NCI-H1436 (cell line): ENCODE results near the gene EXT2.

Experiments used
- DNase-seq: peaks from one replicate; lab custom pipeline; 2025; lab: John Stamatoyannopoulos, UW

EXT2 gene

GRCh38 chr11:44133335-44133946 lies 38.0 kb downstream of the EXT2 start:
- DNase-seq, result no peak

- DNase-seq, result no peak
Observed at GRCh38 chr11:44134625-44135024, 39.1 kb downstream of the EXT2 start.

- DNase-seq, result no peak
Observed at GRCh38 chr11:44136176-44136945, 40.9 kb downstream of the EXT2 start.

GRCh38 chr11:44137057-44137456 lies 41.6 kb downstream of the EXT2 start:
- DNase-seq, result no peak

GRCh38 chr11:44138286-44138685 lies 42.8 kb downstream of the EXT2 start:
- DNase-seq, result no peak

- no peak for DNase-seq
Observed at GRCh38 chr11:44138980-44139379, 43.5 kb downstream of the EXT2 start.

GRCh38 chr11:44139565-44140330 lies 44.3 kb downstream of the EXT2 start:
- DNase-seq, result no peak

GRCh38 chr11:44140372-44140771 lies 44.9 kb downstream of the EXT2 start:
- DNase-seq, result no peak

- no peak for DNase-seq
Observed at GRCh38 chr11:44140805-44141204, 45.3 kb downstream of the EXT2 start.

- no peak for DNase-seq
Observed at GRCh38 chr11:44143987-44144909, 48.8 kb downstream of the EXT2 start.

- DNase-seq, result no peak
Observed at GRCh38 chr11:44145011-44145775, 49.7 kb downstream of the EXT2 start.

- DNase-seq, result no peak
Observed at GRCh38 chr11:44146931-44147330, 51.5 kb downstream of the EXT2 start.

GRCh38 chr11:44147751-44148150 lies 52.3 kb downstream of the EXT2 start:
- DNase-seq, result no peak

GRCh38 chr11:44149651-44150050 lies 54.2 kb downstream of the EXT2 start:
- DNase-seq, result no peak

GRCh38 chr11:44150401-44150800 lies 54.9 kb downstream of the EXT2 start:
- DNase-seq, result no peak

- no peak for DNase-seq
Observed at GRCh38 chr11:44157019-44157418, 61.5 kb downstream of the EXT2 start.

GRCh38 chr11:44158384-44158783 lies 62.9 kb downstream of the EXT2 start:
- DNase-seq, result no peak

GRCh38 chr11:44159848-44160721 lies 64.6 kb downstream of the EXT2 start:
- no peak for DNase-seq

GRCh38 chr11:44162004-44162403 lies 66.5 kb downstream of the EXT2 start:
- DNase-seq, result no peak

GRCh38 chr11:44162662-44163061 lies 67.2 kb downstream of the EXT2 start:
- no peak for DNase-seq
